PC-9 (cell line): Measurements from ENCODE around the gene TLR4. TPM values are rescaled to one million over a fixed set of nuclear protein-coding genes. Genes with fewer than 3 reads are reported as not detected.

ENCODE experiments used
- BruUV-seq: library from RNA; stranded (reverse); fragments of 400-500 nt; replicated peaks from 2 replicates; lab custom pipeline; 2021; lab: Mats Ljungman, UMichigan
- CTCF ChIA-PET: fragments of 300-600 bp; sonication (Branson Sonifier 250); formaldehyde crosslinking; loops from one replicate; lab custom pipeline; 2022; ENCODE audit warnings: antibody characterized with exemption; lab: Charles Lee
- POLR2A ChIA-PET: fragments of 300-600 bp; sonication (Branson Sonifier 250); formaldehyde crosslinking; loops from one replicate; lab custom pipeline; 2022; ENCODE audit warnings: antibody characterized with exemption; ENCODE audit not compliant: unreplicated experiment; lab: Charles Lee
- DNase-seq, 2 experiments: peaks; one replicate each; pipeline versions ENCODE4 v3.0.0 to v3.0.0-alpha.2; 2015 to 2022; ENCODE audit warnings: mixed read lengths in 1 of 2
- H2AFZ ChIP-seq: fragments of 200-600 bp; sonication (generic); 2 replicates; pipeline ENCODE4 v1.8.1; 2017; ENCODE audit warnings: antibody characterized with exemption
- H3F3A ChIP-seq: fragments of 200-600 bp; sonication (generic); 2 replicates; pipeline ENCODE4 v1.8.1; 2017; ENCODE audit warnings: antibody characterized with exemption, mild to moderate bottlenecking, low read depth; ENCODE audit not compliant: insufficient read depth
- H3K27ac ChIP-seq: fragments of 200-600 bp; sonication (generic); 2 replicates; pipeline ENCODE4 v1.6.1; 2016; ENCODE audit warnings: mixed run types
- H3K27me3 ChIP-seq: fragments of 200-600 bp; sonication (generic); 2 replicates; pipeline ENCODE4 v1.6.1; 2016; ENCODE audit warnings: low read depth, mixed run types; ENCODE audit not compliant: insufficient read depth
- H3K36me3 ChIP-seq: fragments of 200-600 bp; sonication (generic); 2 replicates; pipeline ENCODE4 v1.6.1; 2016; ENCODE audit warnings: low read depth, mixed run types
- H3K4me1 ChIP-seq: fragments of 200-600 bp; sonication (generic); replicated peaks from 2 replicates; pipeline ENCODE4 v1.6.1; 2016; ENCODE audit warnings: mixed run types; ENCODE audit not compliant: insufficient read depth
- H3K4me2 ChIP-seq: fragments of 200-600 bp; sonication (generic); 2 replicates; pipeline ENCODE4 v1.6.1; 2017; ENCODE audit warnings: mixed run types
- H3K4me3 ChIP-seq: fragments of 200-600 bp; sonication (generic); 2 replicates; pipeline ENCODE4 v1.6.1; 2016; ENCODE audit warnings: mixed run types
- H3K79me2 ChIP-seq: fragments of 200-600 bp; sonication (generic); 2 replicates; pipeline ENCODE4 v1.6.1; 2017; ENCODE audit warnings: low read depth, mixed run types
- H3K9me2 ChIP-seq: fragments of 200-600 bp; sonication (generic); 2 replicates; pipeline ENCODE4 v1.8.1; 2017; ENCODE audit warnings: mild to moderate bottlenecking; ENCODE audit not compliant: insufficient read depth
- H3K9me3 ChIP-seq: fragments of 200-600 bp; sonication (generic); 2 replicates; pipeline ENCODE4 v1.8.1; 2016; ENCODE audit warnings: low read depth; ENCODE audit not compliant: insufficient read depth
- H4K20me1 ChIP-seq: fragments of 200-600 bp; sonication (generic); 2 replicates; pipeline ENCODE4 v1.8.1; 2017; ENCODE audit not compliant: insufficient read depth
- EZH2 ChIP-seq: fragments of 200-600 bp; sonication (generic); IDR thresholded peaks from 2 replicates; pipeline ENCODE4 v1.8.0; 2017; ENCODE audit warnings: antibody characterized with exemption, low read depth
- intact Hi-C: fragments of 100-400 bp; cut with micrococcal nuclease; formaldehyde crosslinking; loops from one replicate; pipeline ENCODE4 v1.10.0; 2022; ENCODE audit not compliant: unreplicated experiment
- total RNA-seq: library from RNA; stranded (reverse); gene quantifications from 2 replicates; pipeline ENCODE4 v1.2.3, GENCODE V29; 2021
- TF ChIP-seq, protein P1 (sequence below): fragments of 200-600 bp; sonication (generic); conservative IDR thresholded peaks from 2 replicates; pipeline ENCODE4 v1.6.1; 2017; ENCODE audit warnings: mixed run types, antibody characterized with exemption, mild to moderate bottlenecking, moderate library complexity

TLR4 gene
- total RNA-seq, 1 experiment from 2014 or later, result 0.55 TPM

DNA sequence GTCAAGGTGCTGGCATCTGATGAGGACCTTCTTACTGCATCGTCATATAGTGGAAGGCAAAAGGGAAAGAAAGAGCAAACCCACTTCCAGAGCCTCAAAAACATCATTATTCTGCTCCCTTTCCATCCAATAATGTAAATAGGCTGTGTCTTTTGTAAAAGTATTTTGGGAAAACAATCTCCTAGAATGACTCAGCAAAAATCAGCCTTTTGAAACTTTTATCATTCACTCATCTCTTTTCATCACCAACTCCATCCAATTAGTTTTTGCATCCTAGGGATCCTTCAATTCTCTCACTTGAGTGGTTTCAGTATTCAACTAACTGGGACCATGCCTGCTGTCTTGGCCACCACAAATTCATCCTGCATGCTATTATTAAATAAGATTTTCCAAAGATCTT lies 39.8 kb upstream of the TLR4 start:
- TF ChIP-seq, protein P1, sequence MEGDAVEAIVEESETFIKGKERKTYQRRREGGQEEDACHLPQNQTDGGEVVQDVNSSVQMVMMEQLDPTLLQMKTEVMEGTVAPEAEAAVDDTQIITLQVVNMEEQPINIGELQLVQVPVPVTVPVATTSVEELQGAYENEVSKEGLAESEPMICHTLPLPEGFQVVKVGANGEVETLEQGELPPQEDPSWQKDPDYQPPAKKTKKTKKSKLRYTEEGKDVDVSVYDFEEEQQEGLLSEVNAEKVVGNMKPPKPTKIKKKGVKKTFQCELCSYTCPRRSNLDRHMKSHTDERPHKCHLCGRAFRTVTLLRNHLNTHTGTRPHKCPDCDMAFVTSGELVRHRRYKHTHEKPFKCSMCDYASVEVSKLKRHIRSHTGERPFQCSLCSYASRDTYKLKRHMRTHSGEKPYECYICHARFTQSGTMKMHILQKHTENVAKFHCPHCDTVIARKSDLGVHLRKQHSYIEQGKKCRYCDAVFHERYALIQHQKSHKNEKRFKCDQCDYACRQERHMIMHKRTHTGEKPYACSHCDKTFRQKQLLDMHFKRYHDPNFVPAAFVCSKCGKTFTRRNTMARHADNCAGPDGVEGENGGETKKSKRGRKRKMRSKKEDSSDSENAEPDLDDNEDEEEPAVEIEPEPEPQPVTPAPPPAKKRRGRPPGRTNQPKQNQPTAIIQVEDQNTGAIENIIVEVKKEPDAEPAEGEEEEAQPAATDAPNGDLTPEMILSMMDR, result no peak
- TF ChIP-seq EZH2, result no peak
- no peaks in the 10 kb centered on the region for H3K4me1 ChIP-seq
- POLR2A ChIA-PET, result no interaction called here
- no peak for DNase-seq
- H3K27me3 ChIP-seq, result no peaks in the 10 kb centered on the region
- no peaks in the 10 kb centered on the region for H3F3A ChIP-seq
- CTCF ChIA-PET, result no interaction called here
- H3K4me3 ChIP-seq, result no peak overlapping the region
- H3K4me2 ChIP-seq, result no peak overlapping the region
- no peaks in the 10 kb centered on the region; the same call in 1 of the 2 replicates for H3K9me3 ChIP-seq
- no peaks in the 10 kb centered on the region for H3K36me3 ChIP-seq
- intact Hi-C loops, result no loop called here
- H3K9me2 ChIP-seq, result no peaks in the 10 kb centered on the region
- no TSS peak for BruUV-seq
- no peaks in the 10 kb centered on the region for H3K79me2 ChIP-seq
- no peak overlapping the region for H3K27ac ChIP-seq
- H2AFZ ChIP-seq, result no peak overlapping the region
- no peaks in the 10 kb centered on the region for H4K20me1 ChIP-seq

DNA sequence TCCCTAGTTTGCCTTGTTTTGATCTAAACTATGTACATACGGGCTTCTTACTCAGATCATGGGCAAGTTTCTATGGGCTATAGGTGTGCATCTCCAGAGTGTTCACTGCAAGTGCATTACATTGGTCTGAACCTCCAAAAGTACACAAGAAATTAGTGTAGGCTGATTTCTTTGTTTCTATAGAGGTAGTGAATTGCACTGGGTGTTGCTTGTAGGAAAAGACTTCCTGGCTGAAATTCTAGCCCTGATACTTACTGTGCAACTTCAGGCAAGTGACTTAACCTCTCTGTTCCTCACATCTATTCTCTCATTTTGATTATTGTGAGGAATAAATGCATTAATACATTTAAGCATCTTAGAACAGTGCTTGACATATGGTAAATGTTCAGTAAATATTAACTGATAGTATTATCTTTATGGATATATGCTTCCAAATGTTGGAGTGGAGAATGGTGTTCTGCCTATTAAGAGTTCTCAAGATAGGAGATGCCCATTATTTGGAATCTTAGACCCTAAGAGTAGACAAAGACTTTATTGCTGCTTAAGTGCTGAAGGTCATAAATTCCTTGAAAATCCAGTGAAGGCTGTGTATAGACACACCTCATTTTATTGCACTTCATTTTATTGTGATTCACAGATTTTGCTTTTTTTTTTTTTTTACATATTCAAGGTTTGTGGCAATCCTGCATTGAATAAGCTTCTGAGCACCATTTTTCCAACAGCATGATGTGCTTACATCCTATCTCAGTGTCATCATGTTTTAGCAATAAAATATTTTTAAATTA lies 38.4 kb upstream of the TLR4 start:
- Histone ChIP-seq H3K9me2 (no peaks in the 10 kb centered on the region), H4K20me1 (no peaks in the 10 kb centered on the region), H2AFZ (no peak overlapping the region), H3K27ac (no peak overlapping the region), H3K4me3 (no peak overlapping the region), H3K9me3 (no peaks in the 10 kb centered on the region; the same call in 1 of the 2 replicates), H3K36me3 (no peaks in the 10 kb centered on the region), H3K27me3 (no peaks in the 10 kb centered on the region), H3K4me1 (no peaks in the 10 kb centered on the region), H3F3A (no peaks in the 10 kb centered on the region), H3K4me2 (no peak overlapping the region), H3K79me2 (no peaks in the 10 kb centered on the region)
- ChIA-PET CTCF (no interaction called here), POLR2A (no interaction called here)
- intact Hi-C loops, result no loop called here
- no TSS peak for BruUV-seq
- TF ChIP-seq EZH2, result no peak
- TF ChIP-seq, protein P1, result no peak
- no peak for DNase-seq

DNA sequence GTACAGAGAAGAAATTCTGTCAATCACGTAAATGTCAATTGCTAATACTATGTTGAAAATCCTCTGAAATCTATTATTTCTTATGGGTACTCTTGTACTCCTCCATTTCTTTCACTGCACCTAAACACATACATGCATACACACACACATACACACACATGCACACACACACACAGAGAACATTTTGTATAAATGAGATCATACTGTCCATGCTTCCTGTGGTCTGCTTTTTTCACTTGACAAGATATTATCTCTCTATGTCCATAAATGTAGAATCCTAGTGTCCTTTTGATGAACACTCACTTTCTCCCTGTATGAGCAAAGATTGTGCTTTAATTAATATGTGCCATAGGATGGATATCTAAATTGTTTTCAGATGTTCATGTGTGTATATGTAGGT lies 32.7 kb upstream of the TLR4 start:
- ChIA-PET POLR2A (no interaction called here), CTCF (no interaction called here)
- H4K20me1 ChIP-seq, result no peaks in the 10 kb centered on the region
- H3K36me3 ChIP-seq, result no peaks in the 10 kb centered on the region
- no peak overlapping the region for H3K4me2 ChIP-seq
- intact Hi-C loops, result no loop called here
- no peaks in the 10 kb centered on the region for H3K79me2 ChIP-seq
- no peak overlapping the region for H3K27ac ChIP-seq
- no peak for DNase-seq
- 0 out of 2 replicates have a peak, but pooled peaks cover 3% of the 10 kb centered on the region for H3K9me2 ChIP-seq
- H3K4me1 ChIP-seq, result peaks cover 18% of the 10 kb centered on the region
- H2AFZ ChIP-seq, result no peak overlapping the region
- H3K4me3 ChIP-seq, result no peak overlapping the region
- no TSS peak for BruUV-seq
- H3F3A ChIP-seq, result peaks cover 9% of the 10 kb centered on the region; the same call in 1 of the 2 replicates
- no peaks in the 10 kb centered on the region for H3K9me3 ChIP-seq
- no peak for TF ChIP-seq EZH2
- TF ChIP-seq, protein P1, result no peak
- no peaks in the 10 kb centered on the region for H3K27me3 ChIP-seq
